Activated CD4-positive, alpha-beta T cell treated with anti-CD3 and anti-CD28 coated beads, Interleukin-2, Interleukin-6, amounts not matched to agents 100 ng/mL and 50 ng/mL, durations not matched to agents 16 hours and 8 hours (primary cell): ENCODE data around the gene TMEM44.

ENCODE experiments used
- DNase-seq: peaks from one replicate; pipeline ENCODE4 v3.0.0-alpha.2; 2020

The TMEM44 gene

GRCh38 chr3:194633349-194634004 lies at the start of gene TMEM44:
Gene TMEM44, minus strand, starts transcription at chr3:194633419. Its CDS starts 204 bp downstream, at chr3:194633215.
- DNase-seq, result peak; percentile 68

- peak; percentile 85 for DNase-seq
Measured at GRCh38 chr3:194682694-194683310, 49.6 kb upstream of the TMEM44 start.

- no peak for DNase-seq
Measured at GRCh38 chr3:194682189-194682693, 49.0 kb upstream of the TMEM44 start.

- no peak for DNase-seq
Measured at GRCh38 chr3:194680888-194681615, 47.8 kb upstream of the TMEM44 start.

- DNase-seq, result no peak
Measured at GRCh38 chr3:194676471-194676870, 43.3 kb upstream of the TMEM44 start.

GRCh38 chr3:194675680-194676079 lies 42.5 kb upstream of the TMEM44 start:
- peak; percentile 47 for DNase-seq

GRCh38 chr3:194675081-194675640 lies 41.9 kb upstream of the TMEM44 start:
- peak; percentile 73 for DNase-seq

- no peak for DNase-seq
Measured at GRCh38 chr3:194673761-194674160, 40.5 kb upstream of the TMEM44 start.

- no peak for DNase-seq
Measured at GRCh38 chr3:194672876-194673275, 39.7 kb upstream of the TMEM44 start.

- peak; percentile 93 for DNase-seq
Measured at GRCh38 chr3:194671900-194672808, 38.9 kb upstream of the TMEM44 start, which contains the start of gene LSG1. Gene LSG1, minus strand, starts transcription at chr3:194672191. Its CDS starts 29 bp downstream, at chr3:194672162.

- peak; percentile 59 for DNase-seq
Measured at GRCh38 chr3:194671511-194671899, 38.3 kb upstream of the TMEM44 start.

- no peak for DNase-seq
Measured at GRCh38 chr3:194667363-194667762, 34.1 kb upstream of the TMEM44 start.

- DNase-seq, result no peak
Measured at GRCh38 chr3:194664857-194665256, 31.6 kb upstream of the TMEM44 start.

GRCh38 chr3:194661946-194662345 lies 28.7 kb upstream of the TMEM44 start:
- no peak for DNase-seq

- no peak for DNase-seq
Measured at GRCh38 chr3:194661374-194661773, 28.2 kb upstream of the TMEM44 start.

- DNase-seq, result no peak
Measured at GRCh38 chr3:194659778-194660177, 26.6 kb upstream of the TMEM44 start.

GRCh38 chr3:194658477-194659242 lies 25.4 kb upstream of the TMEM44 start:
- no peak for DNase-seq

GRCh38 chr3:194657439-194657838 lies 24.2 kb upstream of the TMEM44 start:
- no peak for DNase-seq

GRCh38 chr3:194654443-194654842 lies 21.2 kb upstream of the TMEM44 start:
- peak; percentile 78 for DNase-seq

- no peak for DNase-seq
Measured at GRCh38 chr3:194647747-194648146, 14.5 kb upstream of the TMEM44 start.

- no peak for DNase-seq
Measured at GRCh38 chr3:194642769-194643168, 9.6 kb upstream of the TMEM44 start.
